H1 (cell line): ENCODE results near the gene RAP1GDS1. TPM values are rescaled to one million over a fixed set of nuclear protein-coding genes. Genes with fewer than 3 reads are reported as not detected.

Experiments used
- CTCF ChIA-PET: fragments of 300-600 bp; sonication (Branson Sonifier 250); formaldehyde crosslinking; loops from one replicate; lab custom pipeline; 2021; ENCODE audit not compliant: partially characterized antibody; lab: Charles Lee
- POLR2A ChIA-PET: fragments of 300-600 bp; sonication (Branson Sonifier 250); formaldehyde crosslinking; loops from one replicate; lab custom pipeline; 2021; ENCODE audit warnings: inconsistent platforms; ENCODE audit not compliant: partially characterized antibody; lab: Charles Lee
- DNase-seq, 2 experiments: peaks; one replicate each; pipeline versions ENCODE4 v3.0.0 to v3.0.0-alpha.2; 2010 to 2022; ENCODE audit warnings: low spot score in 2 of 2, low read depth in 1 of 2, mixed read lengths in 1 of 2
- FAIRE-seq: peaks from 2 replicates; lab custom pipeline; 2011; peaks lifted over from hg19 to GRCh38; lab: Jason Lieb, UNC
- H2AFZ ChIP-seq: 2 replicates; pipeline ENCODE4 v1.8.1; 2012; ENCODE audit warnings: low read length, inconsistent platforms
- H2AK5ac ChIP-seq: 2 replicates; pipeline ENCODE4 v1.6.1; 2013; ENCODE audit warnings: low read depth, low read length
- H2BK120ac ChIP-seq: replicated peaks from 2 replicates; pipeline ENCODE3; 2013; ENCODE audit warnings: low read depth, low read length, inconsistent platforms
- H2BK12ac ChIP-seq: 2 replicates; pipeline ENCODE4 v1.6.1; 2013; ENCODE audit warnings: low read depth, low read length
- H2BK15ac ChIP-seq: 2 replicates; pipeline ENCODE4 v1.6.1; 2013; ENCODE audit warnings: low read length
- H2BK20ac ChIP-seq: 2 replicates; pipeline ENCODE4 v1.6.1; 2013; ENCODE audit warnings: low read length
- H2BK5ac ChIP-seq: 2 replicates; pipeline ENCODE4 v1.6.1; 2013; ENCODE audit warnings: low read depth, low read length
- H3K14ac ChIP-seq: 2 replicates; pipeline ENCODE4 v1.6.1; 2013; ENCODE audit warnings: inconsistent platforms; ENCODE audit not compliant: insufficient read length
- H3K18ac ChIP-seq: 2 replicates; pipeline ENCODE4 v1.6.1; 2013; ENCODE audit warnings: low read length; ENCODE audit errors: extremely low read depth
- H3K23ac ChIP-seq: 2 replicates; pipeline ENCODE4 v1.6.1; 2013; ENCODE audit warnings: inconsistent platforms; ENCODE audit not compliant: insufficient read length
- H3K23me2 ChIP-seq: 2 replicates; pipeline ENCODE4 v1.6.1; 2013; ENCODE audit warnings: low read depth, low read length
- H3K27ac ChIP-seq: 2 replicates; pipeline ENCODE4 v1.6.1; 2011; ENCODE audit warnings: low read depth, low read length, inconsistent platforms
- H3K27me3 ChIP-seq, 4 experiments: replicated peaks in 1 of 4; 1 replicate in 1 of 4; 2 replicates in 3 of 4; pipeline versions ENCODE4 v1.6.1 to v1.8.1; 2011 to 2013; ENCODE audit warnings: low read length in 3 of 4, mild to moderate bottlenecking in 3 of 4, inconsistent platforms in 2 of 4, mixed read lengths in 2 of 4, moderate library complexity in 1 of 4; ENCODE audit not compliant: control insufficient read depth in 3 of 4, insufficient read depth in 3 of 4; ENCODE audit errors: extremely low read depth in 1 of 4
- H3K36me3 ChIP-seq, 4 experiments: 2 replicates each; pipeline versions ENCODE4 v1.6.1 to v1.8.1; 2011 to 2013; ENCODE audit warnings: mild to moderate bottlenecking in 4 of 4, low read length in 3 of 4, moderate library complexity in 2 of 4, control low read depth in 1 of 4, inconsistent platforms in 1 of 4; ENCODE audit not compliant: insufficient read depth in 4 of 4, control insufficient read depth in 2 of 4
- H3K4ac ChIP-seq: replicated peaks from 2 replicates; pipeline ENCODE3; 2013; ENCODE audit warnings: low read length, low read depth, mixed read lengths, inconsistent platforms; ENCODE audit not compliant: insufficient read length
- H3K4me1 ChIP-seq, 4 experiments: replicated peaks in 1 of 4; 1 replicate in 1 of 4; 2 replicates in 3 of 4; pipeline versions ENCODE4 v1.6.1 to v1.8.1; 2011 to 2013; ENCODE audit warnings: low read length in 3 of 4, inconsistent platforms in 2 of 4, mixed read lengths in 1 of 4; ENCODE audit not compliant: insufficient read depth in 4 of 4, control insufficient read depth in 3 of 4
- H3K4me2 ChIP-seq, 2 experiments: 2 replicates each; pipeline versions ENCODE4 v1.6.1 to v1.8.1; 2011 to 2013; ENCODE audit warnings: low read depth in 2 of 2, low read length in 2 of 2, control low read depth in 1 of 2, inconsistent platforms in 1 of 2, mild to moderate bottlenecking in 1 of 2; ENCODE audit not compliant: insufficient read depth in 1 of 2
- H3K4me3 ChIP-seq, 4 experiments: fragments of 200-600, 300-600 bp in 1 of 4; sonication (generic), shearing (Covaris generic), sonication (Bioruptor Twin) in 1 of 4; 2 replicates each; pipeline versions ENCODE4 v1.5.1 to v1.8.1; 2011 to 2016; ENCODE audit warnings: low read length in 4 of 4, low read depth in 3 of 4, control low read depth in 2 of 4, inconsistent platforms in 2 of 4, mild to moderate bottlenecking in 2 of 4, mixed read lengths in 1 of 4, moderate library complexity in 1 of 4; ENCODE audit not compliant: insufficient read depth in 2 of 4; ENCODE audit errors: extremely low read depth in 1 of 4
- H3K56ac ChIP-seq: replicated peaks from 2 replicates; pipeline ENCODE3; 2013; ENCODE audit warnings: low read depth, mild to moderate bottlenecking, mixed read lengths, low read length, inconsistent platforms; ENCODE audit not compliant: insufficient read length
- H3K79me1 ChIP-seq: 2 replicates; pipeline ENCODE4 v1.6.1; 2013; ENCODE audit warnings: low read depth, low read length, control low read depth
- H3K79me2 ChIP-seq, 2 experiments: 2 replicates each; pipeline versions ENCODE4 v1.6.1 to v1.8.1; 2012 to 2013; ENCODE audit warnings: low read length in 2 of 2, mild to moderate bottlenecking in 2 of 2, inconsistent platforms in 1 of 2; ENCODE audit not compliant: insufficient read depth in 2 of 2, control insufficient read depth in 1 of 2
- H3K9ac ChIP-seq, 4 experiments: replicated peaks in 1 of 4; 1 replicate in 1 of 4; 2 replicates in 3 of 4; pipeline versions ENCODE4 v1.6.1 to v1.8.1; 2011 to 2013; ENCODE audit warnings: low read depth in 3 of 4, low read length in 3 of 4, control low read depth in 2 of 4, mild to moderate bottlenecking in 2 of 4, moderate library complexity in 2 of 4, inconsistent platforms in 1 of 4; ENCODE audit errors: extremely low read depth in 1 of 4
- H3K9me3 ChIP-seq, 2 experiments: 2 replicates each; pipeline versions ENCODE4 v1.6.1 to v1.8.1; 2012 to 2013; ENCODE audit warnings: mild to moderate bottlenecking in 2 of 2, moderate library complexity in 2 of 2, control low read depth in 1 of 2, inconsistent platforms in 1 of 2, low read depth in 1 of 2, low read length in 1 of 2, mixed read lengths in 1 of 2; ENCODE audit not compliant: insufficient read depth in 2 of 2
- H4K20me1 ChIP-seq, 2 experiments: replicated peaks in 1 of 2; 2 replicates each; pipeline versions ENCODE3 to v1.8.1; 2011 to 2013; ENCODE audit warnings: inconsistent platforms in 2 of 2, low read length in 2 of 2, mild to moderate bottlenecking in 1 of 2; ENCODE audit not compliant: insufficient read depth in 2 of 2, control insufficient read depth in 1 of 2
- H4K5ac ChIP-seq: 2 replicates; pipeline ENCODE4 v1.6.1; 2013; ENCODE audit warnings: low read length, low read depth, mixed read lengths, inconsistent platforms; ENCODE audit not compliant: insufficient read length
- H4K8ac ChIP-seq: 2 replicates; pipeline ENCODE4 v1.8.0; 2013; ENCODE audit warnings: mild to moderate bottlenecking, moderate library complexity, low read length, inconsistent platforms; ENCODE audit not compliant: insufficient read depth; ENCODE audit errors: extremely low read depth
- H4K91ac ChIP-seq: replicated peaks from 2 replicates; pipeline ENCODE3; 2013; ENCODE audit warnings: low read length, mixed read lengths, inconsistent platforms; ENCODE audit not compliant: insufficient read length
- ATF3 ChIP-seq: IDR thresholded peaks from 2 replicates; pipeline ENCODE4 v1.6.1; 2011; ENCODE audit warnings: low read depth, mild to moderate bottlenecking, low read length; ENCODE audit not compliant: insufficient read depth
- CREB1 ChIP-seq: IDR thresholded peaks from 2 replicates; pipeline ENCODE4 v1.6.1; 2012; ENCODE audit warnings: inconsistent platforms
- EZH2 ChIP-seq: fragments of 200-600 bp; sonication (generic); IDR thresholded peaks from 2 replicates; pipeline ENCODE4 v1.7.1; 2012; ENCODE audit warnings: low read depth, mild to moderate bottlenecking, moderate library complexity, low read length, inconsistent platforms; ENCODE audit not compliant: severe bottlenecking
- FOSL1 ChIP-seq: IDR thresholded peaks from 2 replicates; pipeline ENCODE4 v1.6.1; 2011; ENCODE audit warnings: mild to moderate bottlenecking, low read depth, low read length, moderate library complexity; ENCODE audit not compliant: insufficient read depth
- GTF2F1 ChIP-seq: IDR thresholded peaks from 2 replicates; pipeline ENCODE4 v1.6.1; 2012; ENCODE audit warnings: low read depth, low read length, improper control_type of control experiment, borderline replicate concordance
- JUN ChIP-seq: IDR thresholded peaks from 2 replicates; pipeline ENCODE4 v1.6.1; 2011; ENCODE audit warnings: low read depth, mild to moderate bottlenecking, improper control_type of control experiment, low read length
- RFX5 ChIP-seq: IDR thresholded peaks from 2 replicates; pipeline ENCODE4 v1.6.1; 2011; ENCODE audit warnings: low read depth, low read length, improper control_type of control experiment, borderline replicate concordance
- RXRA ChIP-seq: IDR thresholded peaks from 2 replicates; pipeline ENCODE4 v1.6.1; 2011; ENCODE audit warnings: low read depth, mild to moderate bottlenecking, low read length, moderate library complexity; ENCODE audit not compliant: insufficient read depth
- SAP30 ChIP-seq: fragments of 300-600 bp; sonication (generic); IDR thresholded peaks from 2 replicates; pipeline ENCODE4 v1.7.1; 2012; ENCODE audit warnings: low read length, moderate library complexity, mild to moderate bottlenecking, inconsistent platforms; ENCODE audit not compliant: insufficient read depth, insufficient replicate concordance
- SP2 ChIP-seq: IDR thresholded peaks from 2 replicates; pipeline ENCODE4 v1.6.1; 2012; ENCODE audit warnings: mild to moderate bottlenecking, low read length, inconsistent platforms
- SRF ChIP-seq: IDR thresholded peaks from 2 replicates; pipeline ENCODE4 v1.6.1; 2011; ENCODE audit warnings: mild to moderate bottlenecking, low read depth, low read length, moderate library complexity
- TAF1 ChIP-seq: IDR thresholded peaks from 2 replicates; pipeline ENCODE4 v1.6.1; 2011; ENCODE audit warnings: mild to moderate bottlenecking, low read depth, low read length
- TCF12 ChIP-seq: IDR thresholded peaks from 2 replicates; pipeline ENCODE4 v1.6.1; 2011; ENCODE audit warnings: low read depth, mild to moderate bottlenecking, low read length
- YY1 ChIP-seq: IDR thresholded peaks from 2 replicates; pipeline ENCODE4 v1.6.1; 2011; ENCODE audit warnings: low read depth, mild to moderate bottlenecking, low read length
- WGBS, 2 experiments: shearing (Covaris generic) in 1 of 2; methylation state at CpG; one replicate each; pipeline versions ENCODE4 v1.1.6 to v1.1.7; 2013 to 2015; ENCODE audit warnings: low lambda C conversion rate in 2 of 2, mixed read lengths in 2 of 2, inconsistent platforms in 1 of 2, low coverage in 1 of 2, missing lambda C conversion rate in 1 of 2; ENCODE audit not compliant: insufficient replicate concordance in 2 of 2, insufficient coverage in 1 of 2, insufficient read length in 1 of 2; ENCODE audit errors: extremely low coverage in 1 of 2, missing lambda C conversion rate in 1 of 2; 5-methylcytosine and 5-hydroxymethylcytosine counted together
- polyA plus RNA-seq, 7 experiments: library from polyadenylated mRNA; depleted of rRNA in 3 of 7; stranded (reverse) in 5 of 7; unstranded in 2 of 7; fragments of >200 nt in 5 of 7; fragments of 200-250 nt in 2 of 7; gene quantifications; 1 replicate in 5 of 7; 2 replicates in 1 of 7; 4 replicates in 1 of 7; pipeline versions ENCODE4 v1.2.1 to v1.2.3, GENCODE V29; 2011 to 2013; ENCODE audit warnings: missing spikeins in 2 of 7, mixed read lengths in 2 of 7
- total RNA-seq: library from RNA; stranded (reverse); fragmentation: NEBNext Ultra II Directional; extraction: Animal tissue kit (Norgen Biotek cat#: 25700); gene quantifications from 2 replicates; pipeline ENCODE4 v1.2.1, GENCODE V29; 2021

Gene RAP1GDS1
- total and polyA plus RNA-seq, 2 of the 8 experiments (the other 6 are each of a cell fraction or from before 2014, with no cell fraction given), result 12.8 to 31.9 TPM

GRCh38 chr4:98285676-98286075 is 24.5 kb downstream of the RAP1GDS1 start:
- Histone ChIP-seq H2BK20ac (no peak overlapping the region), H3K14ac (no peak overlapping the region), H3K27me3 (no peaks in the 10 kb centered on the region), H3K18ac (no peak overlapping the region), H3K79me1 (no peaks in the 10 kb centered on the region), H3K23me2 (no peaks in the 10 kb centered on the region), H3K9ac (no peak overlapping the region), H2BK12ac (no peak overlapping the region), H4K8ac (no peak overlapping the region), H4K5ac (no peak overlapping the region), H3K27ac (no peak overlapping the region), H2BK5ac (no peak overlapping the region), H3K79me2 (peaks cover 0 to 49% of the 10 kb centered on the region in 2 experiments; a peak in 2 of 4 replicates), H3K36me3 (no peaks in the 10 kb centered on the region), H3K4me3 (no peak overlapping the region), H3K4me1 (peaks cover 0 to 5% (median 2%) of the 10 kb centered on the region in 4 experiments; a peak in 3 of 7 replicates), H4K91ac (no peak overlapping the region), H3K4ac (no peak overlapping the region), H2AFZ (no peak overlapping the region), H3K23ac (no peak overlapping the region), H3K9me3 (no peaks in the 10 kb centered on the region), H2BK15ac (no peak overlapping the region), H2BK120ac (no peak overlapping the region), H3K4me2 (no peak overlapping the region), H4K20me1 (no peaks in the 10 kb centered on the region), H3K56ac (no peak overlapping the region), H2AK5ac (no peak overlapping the region)
- FAIRE-seq (no peak), DNase-seq (no peak)
- CTCF ChIA-PET, result interaction anchor here (0.8 kb wide), 1 partner anchor 31 kb away, joined by 3 read pairs; no protein-coding TSS in a partner anchor
- POLR2A ChIA-PET, result no interaction called here
- WGBS, 2 experiments, result 96% methylated on average over 3 of the region's 3 CpGs; no CpG with 5 or more reads in 1 of the 2 experiments
- TF ChIP-seq JUN, result no peak
- no peak for TF ChIP-seq SRF
- no peak for TF ChIP-seq EZH2
- TF ChIP-seq SAP30, result no peak
- no peak for TF ChIP-seq TAF1
- no peak for TF ChIP-seq YY1
- no peak for TF ChIP-seq FOSL1
- no peak for TF ChIP-seq SP2
- TF ChIP-seq CREB1, result no peak
- no peak for TF ChIP-seq RFX5
- TF ChIP-seq ATF3, result no peak
- no peak for TF ChIP-seq TCF12
- TF ChIP-seq GTF2F1, result no peak
- TF ChIP-seq RXRA, result no peak
